Fibroblast of gingiva (primary cell): ENCODE results near the gene NMRAL1.

Source experiments
- DNase-seq: peaks from one replicate; pipeline ENCODE4 v3.0.0-alpha.2; 2011; ENCODE audit warnings: low read depth

The NMRAL1 gene

GRCh38 chr16:4474192-4474961 lies at the start of gene NMRAL1:
NMRAL1 (minus strand) TSS chr16:4474625; CDS start chr16:4474132, 493 bp downstream.
- DNase-seq: peak; percentile 88

DNA sequence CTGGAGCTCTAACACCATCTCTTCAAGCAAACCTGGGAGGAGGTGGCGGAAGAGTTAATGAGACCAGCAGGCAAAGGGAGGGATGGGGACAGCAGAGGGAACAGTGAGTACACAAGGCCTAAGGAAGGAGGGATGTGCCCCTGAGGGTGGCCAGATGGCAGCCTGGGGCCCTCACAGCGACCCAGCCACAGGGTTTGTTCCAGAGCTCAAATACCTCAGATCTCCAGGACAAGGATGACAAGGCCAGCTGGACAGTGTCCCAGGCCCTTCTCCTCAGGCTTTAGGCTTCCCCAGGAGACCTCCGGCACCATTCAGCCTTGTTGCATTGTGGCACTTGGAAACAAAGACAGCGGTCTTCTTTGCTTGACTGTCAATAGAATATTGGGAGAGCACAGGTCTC lies 49.3 kb upstream of the NMRAL1 start:
- no peak for DNase-seq

GRCh38 chr16:4522051-4522581 lies 47.7 kb upstream of the NMRAL1 start:
- peak; percentile 20 for DNase-seq

- DNase-seq: no peak
Observed at GRCh38 chr16:4520913-4521312, 46.5 kb upstream of the NMRAL1 start.

- DNase-seq: no peak
Observed at GRCh38 chr16:4519274-4520058, 45.0 kb upstream of the NMRAL1 start.

DNA sequence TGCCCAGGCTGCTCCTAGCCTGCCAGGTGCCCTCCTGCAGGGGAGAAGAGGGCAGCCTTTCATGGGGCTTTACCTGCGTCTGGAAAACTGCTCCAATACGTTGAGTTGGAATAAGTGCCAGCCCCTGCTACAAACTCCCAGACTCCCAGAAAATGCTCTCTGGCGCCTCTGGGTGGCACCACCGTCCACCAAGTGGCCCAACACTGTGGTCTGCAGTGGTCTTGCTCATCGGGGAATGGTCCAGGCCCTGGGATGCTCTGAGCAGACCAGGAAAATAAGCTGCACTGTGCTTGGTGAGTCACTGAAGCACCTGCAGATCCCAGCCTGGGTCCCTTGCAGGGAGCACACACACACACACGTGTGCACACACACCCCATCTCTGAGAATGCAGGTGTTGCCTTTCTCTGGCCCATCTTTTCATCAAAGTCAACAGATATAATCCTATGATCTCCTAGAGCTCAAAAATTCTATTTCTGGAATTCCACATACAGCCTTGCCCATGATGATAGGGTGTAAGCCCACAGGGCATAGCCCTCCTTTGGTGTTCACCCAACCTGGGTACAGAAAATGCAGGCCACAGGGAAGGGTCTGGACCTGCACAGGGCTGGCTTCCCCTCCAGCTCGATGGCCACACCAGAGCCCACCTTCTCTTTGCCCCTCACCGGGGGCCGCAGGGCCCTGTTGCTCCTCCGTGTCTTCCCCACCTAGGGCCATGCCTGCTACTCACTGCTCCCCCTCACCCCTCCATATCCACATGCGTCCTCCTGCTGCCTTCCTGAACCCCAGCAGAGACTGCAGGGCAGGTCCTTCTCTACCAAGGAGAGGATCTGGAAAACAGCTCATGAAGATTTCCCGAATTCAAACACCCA lies 43.6 kb upstream of the NMRAL1 start:
- no peak for DNase-seq

DNA sequence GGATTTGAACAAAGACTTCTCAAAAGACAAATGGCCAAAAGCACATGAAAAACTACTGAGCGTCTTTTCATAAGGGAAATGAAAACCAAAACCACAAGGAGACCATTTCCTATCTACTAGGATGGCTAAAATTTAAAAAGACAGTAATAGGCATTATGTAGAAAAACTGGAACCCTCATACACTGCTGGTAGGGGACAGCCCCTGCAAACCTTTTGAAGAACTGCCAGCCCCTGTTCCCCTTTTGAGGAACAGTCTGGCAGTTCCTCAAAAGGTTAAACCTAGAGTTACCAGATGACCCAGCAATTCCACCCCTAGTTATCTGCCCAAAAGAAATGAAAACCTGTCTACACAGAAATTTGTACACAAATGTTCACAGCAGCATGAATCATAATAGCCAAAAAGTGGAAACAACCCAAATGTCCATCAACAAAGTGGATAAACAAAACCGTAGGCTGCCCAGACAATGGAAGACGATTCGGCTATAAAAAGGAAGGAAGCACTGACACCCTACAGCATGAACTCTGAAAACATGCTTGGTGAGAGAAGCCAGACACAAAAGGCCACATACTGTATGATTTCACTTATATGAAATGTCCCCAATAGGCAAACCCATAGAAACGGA lies 41.3 kb upstream of the NMRAL1 start:
- no peak for DNase-seq

- DNase-seq: no peak
Observed at GRCh38 chr16:4514606-4515005, 40.2 kb upstream of the NMRAL1 start.

DNA sequence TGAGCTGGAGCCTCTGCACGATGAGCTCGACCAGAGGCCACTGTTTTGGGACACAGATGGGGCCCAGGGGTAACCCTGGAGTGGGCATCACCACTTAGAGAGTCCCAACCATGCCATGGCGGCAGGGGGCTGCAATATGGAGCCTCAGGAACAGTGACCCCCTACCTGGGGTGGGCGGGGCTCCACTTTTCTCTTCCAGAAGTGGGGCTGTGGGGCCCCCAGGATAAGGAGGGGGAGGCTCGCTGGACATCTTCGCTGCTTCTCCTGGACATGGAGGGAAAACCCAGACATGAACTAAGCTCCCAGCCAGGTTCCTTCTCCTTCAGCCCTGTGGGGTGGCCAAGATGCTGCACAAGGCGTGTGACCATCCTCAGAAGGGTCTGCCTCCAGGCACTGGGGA lies 39.5 kb upstream of the NMRAL1 start:
- no peak for DNase-seq

- no peak for DNase-seq
Observed at GRCh38 chr16:4513086-4513860, 38.8 kb upstream of the NMRAL1 start.

GRCh38 chr16:4512473-4512872 lies 38.0 kb upstream of the NMRAL1 start:
- DNase-seq: no peak

GRCh38 chr16:4511441-4512082 lies 37.1 kb upstream of the NMRAL1 start:
- DNase-seq: peak; percentile 30

GRCh38 chr16:4510747-4511426 lies 36.5 kb upstream of the NMRAL1 start:
- no peak for DNase-seq

- no peak for DNase-seq
Observed at GRCh38 chr16:4510131-4510530, 35.7 kb upstream of the NMRAL1 start.

- DNase-seq: no peak
Observed at GRCh38 chr16:4509420-4509819, 35.0 kb upstream of the NMRAL1 start.

- no peak for DNase-seq
Observed at GRCh38 chr16:4508806-4509205, 34.4 kb upstream of the NMRAL1 start.

GRCh38 chr16:4507588-4508345 lies 33.3 kb upstream of the NMRAL1 start:
- DNase-seq: no peak

- peak; percentile 71 for DNase-seq
Observed at GRCh38 chr16:4506450-4506849, 32.0 kb upstream of the NMRAL1 start.
